ENCODE results near the gene SLC25A12. TPM values are rescaled to one million over a fixed set of nuclear protein-coding genes. Genes with fewer than 3 reads are reported as not detected.
"Not testable (repeated sequence)": the region's sequence is repeated elsewhere in the genome, so short reads cannot be mapped to it uniquely, and the experiment has no call there.

Gene SLC25A12, protein sequence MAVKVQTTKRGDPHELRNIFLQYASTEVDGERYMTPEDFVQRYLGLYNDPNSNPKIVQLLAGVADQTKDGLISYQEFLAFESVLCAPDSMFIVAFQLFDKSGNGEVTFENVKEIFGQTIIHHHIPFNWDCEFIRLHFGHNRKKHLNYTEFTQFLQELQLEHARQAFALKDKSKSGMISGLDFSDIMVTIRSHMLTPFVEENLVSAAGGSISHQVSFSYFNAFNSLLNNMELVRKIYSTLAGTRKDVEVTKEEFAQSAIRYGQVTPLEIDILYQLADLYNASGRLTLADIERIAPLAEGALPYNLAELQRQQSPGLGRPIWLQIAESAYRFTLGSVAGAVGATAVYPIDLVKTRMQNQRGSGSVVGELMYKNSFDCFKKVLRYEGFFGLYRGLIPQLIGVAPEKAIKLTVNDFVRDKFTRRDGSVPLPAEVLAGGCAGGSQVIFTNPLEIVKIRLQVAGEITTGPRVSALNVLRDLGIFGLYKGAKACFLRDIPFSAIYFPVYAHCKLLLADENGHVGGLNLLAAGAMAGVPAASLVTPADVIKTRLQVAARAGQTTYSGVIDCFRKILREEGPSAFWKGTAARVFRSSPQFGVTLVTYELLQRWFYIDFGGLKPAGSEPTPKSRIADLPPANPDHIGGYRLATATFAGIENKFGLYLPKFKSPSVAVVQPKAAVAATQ
- 12.2 TPM for total RNA-seq

DNA sequence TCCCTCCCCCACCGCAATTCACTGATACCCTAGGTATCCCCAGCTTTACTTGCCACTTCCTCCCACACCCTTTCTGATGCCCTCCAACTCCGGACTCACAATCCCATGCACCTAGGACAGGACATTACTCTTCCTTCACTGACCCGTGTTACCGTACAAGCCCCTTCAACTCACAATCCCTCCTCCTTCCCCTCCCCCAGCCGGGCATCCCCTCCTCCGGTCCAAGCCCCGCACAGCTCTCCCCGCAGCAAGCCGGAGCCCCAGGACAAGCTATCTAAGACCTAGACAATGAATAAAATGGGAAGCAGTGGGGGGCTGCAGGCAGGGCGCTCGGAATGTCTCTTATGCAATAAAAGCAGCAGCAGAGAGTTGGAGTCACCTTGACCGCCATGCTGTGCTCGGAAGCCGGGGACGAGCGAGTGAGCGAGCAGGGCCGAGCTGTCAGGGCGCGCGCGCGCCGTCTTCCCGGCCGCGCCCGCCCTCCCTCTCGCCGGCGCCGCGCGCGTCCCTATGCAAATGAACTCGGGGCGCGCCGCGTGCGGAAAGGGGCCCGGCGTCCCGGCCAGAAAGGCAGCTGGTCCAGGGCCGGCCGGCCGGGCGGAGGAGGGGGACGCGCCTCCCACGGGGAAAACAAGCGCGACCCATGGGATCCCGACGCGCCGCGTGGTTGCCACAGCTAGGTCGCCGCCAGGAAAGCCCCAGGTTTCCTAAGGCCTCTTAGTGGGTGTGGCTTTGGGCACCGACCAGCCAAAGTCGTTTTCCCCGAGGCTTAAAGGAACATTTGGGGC lies at the start of gene SLC25A12:
Gene SLC25A12, minus strand, starts transcription at position 421 of the 788 bp plus-strand sequence. Its CDS starts 30 bp downstream, at position 391.
- ATAC-seq = peak; percentile 98

- no peak for ATAC-seq
These were observed 47.3 kb upstream of the SLC25A12 start for GRCh38 chr2:171941316-171941699.

GRCh38 chr2:171939743-171940071 lies 45.7 kb upstream of the SLC25A12 start:
- no peak for ATAC-seq

- no peak for ATAC-seq
These were observed 45.2 kb upstream of the SLC25A12 start for GRCh38 chr2:171939058-171939742.

- no peak for ATAC-seq
These were observed 36.3 kb upstream of the SLC25A12 start for GRCh38 chr2:171930385-171930784.

GRCh38 chr2:171924170-171924942 lies 30.3 kb upstream of the SLC25A12 start:
- no peak for ATAC-seq

- ATAC-seq = no peak
These were observed 29.2 kb upstream of the SLC25A12 start for GRCh38 chr2:171923206-171923605.

GRCh38 chr2:171922230-171923022 lies 28.4 kb upstream of the SLC25A12 start, which contains the start of gene HAT1:
TSS of gene HAT1 (plus strand) at chr2:171922461. CDS start at chr2:171922501, 40 bp downstream.
- peak; percentile 100 for ATAC-seq

GRCh38 chr2:171921970-171922229 lies 27.9 kb upstream of the SLC25A12 start:
- ATAC-seq = no peak

DNA sequence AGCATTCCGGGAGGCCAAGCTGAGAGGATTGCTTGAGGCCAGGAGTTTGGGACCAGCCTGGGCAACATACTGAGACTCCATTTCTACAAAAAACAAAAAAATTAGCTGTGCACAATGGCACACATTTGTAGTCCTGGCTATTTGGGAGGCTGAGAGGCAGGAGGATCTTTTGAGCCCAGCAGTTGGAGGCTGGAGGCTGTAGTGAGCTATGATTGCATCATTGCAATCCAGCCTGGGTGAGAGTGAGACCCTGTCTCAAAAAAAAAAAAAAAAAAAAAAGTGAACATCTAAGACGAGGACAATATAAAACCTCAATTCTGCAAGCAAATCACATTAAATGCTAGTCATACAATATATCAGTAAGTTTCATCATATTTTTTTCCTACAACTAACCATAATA lies 25.4 kb upstream of the SLC25A12 start:
- ATAC-seq = no peak

DNA sequence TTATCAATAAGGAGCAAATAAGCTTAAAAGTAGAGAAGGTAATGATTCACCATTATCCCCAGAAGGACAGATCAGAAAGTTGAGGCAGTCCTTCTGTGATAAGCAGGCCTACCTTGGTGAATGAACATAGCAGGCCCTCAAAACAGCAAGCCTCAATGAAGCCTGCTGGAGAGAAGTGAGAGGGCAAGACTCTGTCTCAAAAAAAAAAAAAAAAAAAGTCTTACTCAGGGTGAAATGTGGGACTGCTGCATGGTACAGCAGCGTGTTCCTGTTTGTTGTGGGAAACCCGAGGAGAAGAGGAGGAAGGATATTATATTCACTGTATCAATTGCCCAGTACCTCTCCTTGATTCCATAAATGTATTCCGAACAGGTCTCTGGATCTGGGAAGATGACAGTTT lies 19.5 kb upstream of the SLC25A12 start:
- ATAC-seq = no peak

- no peak for ATAC-seq
These were observed 16.4 kb upstream of the SLC25A12 start for GRCh38 chr2:171910494-171910893.

DNA sequence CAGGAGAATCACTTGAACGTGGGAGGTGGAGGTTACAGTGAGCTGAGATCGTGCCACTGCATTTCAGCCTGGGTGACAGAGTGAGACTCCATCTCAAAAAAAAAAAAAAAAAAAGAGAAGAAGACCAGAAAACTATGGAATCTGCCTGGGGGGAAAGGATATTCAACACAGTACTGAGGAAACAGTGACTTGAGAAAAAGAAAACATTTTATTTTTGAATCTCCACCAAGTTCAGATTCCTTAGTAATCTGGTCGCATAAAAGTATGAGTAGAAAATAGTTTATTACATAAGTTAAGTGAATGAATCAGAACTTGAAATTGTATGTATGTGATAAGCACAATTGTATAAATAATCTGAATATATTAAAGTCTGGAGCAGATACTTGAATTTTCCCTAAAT lies 15.2 kb upstream of the SLC25A12 start:
- ATAC-seq = no peak

DNA sequence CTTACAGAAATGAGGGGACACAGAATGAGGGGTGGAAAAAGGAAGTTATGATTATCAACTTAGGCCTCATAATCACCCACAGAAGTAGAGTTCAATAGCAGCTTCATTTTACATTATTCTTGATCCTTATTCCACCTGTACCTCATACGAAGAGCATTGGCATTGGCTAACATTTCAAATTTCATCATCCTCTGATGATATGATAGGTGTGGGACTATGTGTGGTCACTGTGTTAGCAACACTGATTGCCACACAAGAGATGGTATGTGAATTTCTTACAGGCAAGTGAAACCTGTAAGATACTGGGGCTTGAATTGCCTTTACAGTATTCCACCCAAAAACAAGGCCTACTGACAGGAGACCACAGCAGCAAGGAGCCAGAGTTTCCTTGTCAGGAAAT lies 14.2 kb upstream of the SLC25A12 start:
- no peak for ATAC-seq

DNA sequence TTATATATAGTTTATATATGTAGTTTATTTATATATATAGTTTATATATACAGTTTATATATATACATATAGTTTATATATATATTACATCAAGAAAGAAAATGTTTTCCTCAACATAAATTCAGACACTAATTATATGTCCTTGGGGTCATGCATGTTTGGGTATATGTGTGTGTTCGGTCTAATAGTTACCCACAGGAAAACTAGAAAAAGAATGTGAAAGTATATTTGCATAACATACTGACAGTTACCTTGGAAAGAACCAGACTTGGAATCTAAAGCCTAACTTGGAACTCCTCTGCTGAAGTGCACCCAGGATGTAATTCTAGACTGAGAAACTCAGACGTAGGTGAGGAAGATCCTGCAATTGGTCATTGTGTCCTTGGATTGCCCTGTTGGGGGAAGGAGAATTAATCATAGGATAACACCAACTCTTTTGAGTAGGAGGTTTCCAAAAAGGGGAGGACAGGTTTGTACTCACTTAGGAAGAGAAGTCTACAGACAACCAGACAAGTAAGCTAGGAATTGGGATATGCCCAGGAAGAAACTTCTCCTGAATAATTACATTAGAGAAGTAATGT lies 8.9 kb upstream of the SLC25A12 start:
- no peak for ATAC-seq

DNA sequence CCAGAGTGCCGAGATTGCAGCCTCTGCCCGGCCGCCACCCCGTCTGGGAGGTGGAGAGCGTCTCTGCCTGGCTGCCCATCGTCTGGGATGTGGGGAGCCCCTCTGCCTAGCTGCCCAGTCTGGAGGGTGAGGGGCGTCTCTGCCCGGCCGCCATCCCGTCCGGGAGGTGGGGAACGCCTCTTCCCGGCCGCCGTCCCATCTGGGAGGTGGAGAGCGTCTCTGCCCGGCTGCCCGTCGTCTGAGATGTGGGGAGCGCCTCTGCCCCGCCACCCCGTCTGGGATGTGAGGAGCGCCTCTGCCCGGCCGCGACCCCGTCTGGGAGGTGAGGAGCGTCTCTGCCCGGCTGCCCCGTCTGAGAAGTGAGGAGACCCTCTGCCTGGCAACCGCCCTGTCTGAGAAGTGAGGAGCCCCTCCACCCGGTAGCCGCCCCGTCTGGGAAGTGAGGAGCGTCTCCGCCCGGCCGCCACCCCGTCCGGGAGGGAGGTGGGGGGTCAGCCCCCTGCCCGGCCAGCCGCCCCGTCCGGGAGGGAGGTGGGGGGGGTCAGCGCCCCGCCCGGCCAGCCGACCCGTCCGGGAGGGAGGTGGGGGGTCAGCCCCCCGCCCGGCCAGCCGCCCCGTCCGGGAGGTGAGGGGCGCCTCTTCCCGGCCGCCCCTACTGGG lies 5.7 kb upstream of the SLC25A12 start:
- not testable (repeated sequence) for ATAC-seq

- no peak for ATAC-seq
These were observed 1.7 kb upstream of the SLC25A12 start for GRCh38 chr2:171895786-171896185.

DNA sequence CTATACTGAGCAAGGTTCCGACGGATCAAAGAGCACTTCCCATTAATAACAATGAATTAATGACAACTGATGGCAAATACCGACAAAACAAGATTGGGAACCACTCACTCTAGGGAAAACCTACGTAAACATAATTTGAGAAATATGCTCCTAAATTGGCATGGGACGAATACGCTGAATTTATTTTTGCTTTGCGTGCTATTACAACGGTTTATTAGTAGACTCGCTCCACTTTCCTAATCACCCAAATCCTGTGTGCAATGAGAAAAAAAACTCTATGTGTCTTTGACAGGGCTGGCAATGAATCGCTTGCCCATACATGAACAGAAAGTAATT lies 536 bp upstream of the SLC25A12 start:
- no peak for ATAC-seq

DNA sequence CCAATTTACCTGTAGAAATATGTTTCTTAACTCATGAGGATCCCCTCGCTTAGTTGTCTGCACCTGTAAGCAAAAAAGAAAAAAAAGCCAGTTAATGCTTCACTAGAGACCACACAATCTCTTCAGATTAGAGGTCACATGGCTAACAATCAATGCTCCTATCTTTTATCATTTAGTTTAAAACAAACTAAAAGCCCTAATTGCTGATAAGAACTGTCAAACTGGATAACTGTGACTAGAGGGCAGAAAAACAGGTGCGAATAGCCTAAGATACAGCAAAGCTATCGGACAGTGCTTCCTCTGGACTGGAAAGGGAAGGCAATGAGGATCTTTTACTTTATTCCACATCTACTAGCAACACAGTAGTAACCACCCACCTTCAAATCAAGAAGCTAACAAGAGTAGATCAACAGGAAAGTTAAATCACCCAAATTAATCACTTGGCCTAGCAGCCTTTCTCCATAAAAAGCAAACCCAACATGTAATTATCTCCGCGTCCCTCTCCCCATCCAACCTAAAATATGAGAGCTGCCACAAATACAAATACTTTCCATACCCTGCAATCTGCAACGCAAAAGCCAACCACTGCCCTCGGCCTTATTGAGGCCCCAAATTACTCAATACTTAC lies 734 bp downstream of the SLC25A12 start:
- ATAC-seq = no peak

DNA sequence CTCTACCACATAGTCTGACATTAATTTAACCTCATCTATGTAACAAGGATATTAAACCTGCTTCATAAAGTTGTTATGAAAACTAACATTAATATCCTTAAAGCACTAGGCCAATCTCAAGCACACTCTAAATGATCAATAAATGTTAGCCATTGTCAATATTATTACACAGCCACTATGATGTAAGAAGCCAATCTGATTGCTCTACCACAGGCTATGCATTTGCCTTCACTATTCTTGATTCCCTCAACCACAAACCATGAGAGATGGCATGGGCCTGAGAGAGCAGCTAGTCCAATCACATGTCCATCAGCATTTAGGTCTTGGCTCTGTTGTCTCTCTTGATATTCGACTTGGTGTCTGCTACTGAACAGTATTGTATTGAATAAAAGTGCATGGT lies 4.2 kb downstream of the SLC25A12 start:
- ATAC-seq = no peak

Data from esophagus mucosa (tissue), 1 donor.